Activated CD8-positive, alpha-beta T cell treated with anti-CD3 and anti-CD28 coated beads, Interleukin-2, amount 10 ng/mL, durations not matched to agents 7 days and 5 days (primary cell): ENCODE measurements around the gene CCR5. TPM values are rescaled to one million over a fixed set of nuclear protein-coding genes. Genes with fewer than 3 reads are reported as not detected.

Experiments
- ATAC-seq: fragments of 150-1000 bp; cut with Tn5 transposase; one replicate; pipeline ENCODE4 v1.10.0; 2021; ENCODE audit warnings: moderate library complexity
- CTCF ChIA-PET: fragments of 350-600 bp; sonication (Branson Sonifier 250); formaldehyde crosslinking; loops from one replicate; lab custom pipeline; 2021; ENCODE audit warnings: antibody characterized with exemption; lab: Charles Lee
- POLR2A ChIA-PET: fragments of 350-600 bp; sonication (Branson Sonifier 250); formaldehyde crosslinking; loops from one replicate; lab custom pipeline; 2021; ENCODE audit warnings: antibody characterized with exemption; lab: Charles Lee
- DNase-seq: peaks from one replicate; pipeline ENCODE4 v3.0.0-alpha.2; 2020
- H3K27ac Mint-ChIP-seq: one replicate; pipeline ENCODE4 v1.8.0; 2021; ENCODE audit warnings: mild to moderate bottlenecking, mixed read lengths
- H3K27me3 Mint-ChIP-seq: one replicate; pipeline ENCODE4 v1.8.0; 2021; ENCODE audit warnings: low read depth, mixed read lengths
- H3K36me3 Mint-ChIP-seq: one replicate; pipeline ENCODE4 v1.8.0; 2021; ENCODE audit warnings: low read depth, mixed read lengths
- H3K4me1 Mint-ChIP-seq: one replicate; pipeline ENCODE4 v1.8.0; 2021; ENCODE audit warnings: low read depth, mixed read lengths
- H3K4me3 Mint-ChIP-seq: one replicate; pipeline ENCODE4 v1.8.0; 2021; ENCODE audit warnings: mild to moderate bottlenecking, mixed read lengths
- H3K9me3 Mint-ChIP-seq: one replicate; pipeline ENCODE4 v1.8.0; 2022; ENCODE audit warnings: mixed read lengths; ENCODE audit not compliant: insufficient read depth
- total RNA-seq, 2 experiments: library from RNA; stranded (reverse); gene quantifications; one replicate each; pipeline ENCODE4 v1.2.3, GENCODE V29; 2021

Gene CCR5
- total RNA-seq, 2 experiments from 2014 or later: 38.4 to 38.8 TPM

DNA sequence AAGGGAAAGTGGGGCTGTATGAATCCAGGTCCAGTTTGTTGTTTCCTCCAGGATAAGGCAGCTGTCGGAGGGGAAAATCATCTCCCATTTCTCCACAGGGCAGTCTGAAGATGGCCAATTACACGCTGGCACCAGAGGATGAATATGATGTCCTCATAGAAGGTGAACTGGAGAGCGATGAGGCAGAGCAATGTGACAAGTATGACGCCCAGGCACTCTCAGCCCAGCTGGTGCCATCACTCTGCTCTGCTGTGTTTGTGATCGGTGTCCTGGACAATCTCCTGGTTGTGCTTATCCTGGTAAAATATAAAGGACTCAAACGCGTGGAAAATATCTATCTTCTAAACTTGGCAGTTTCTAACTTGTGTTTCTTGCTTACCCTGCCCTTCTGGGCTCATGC is 37.2 kb downstream of the CCR5 start:
- no peak for ATAC-seq
- Mint-ChIP-seq H3K4me1 (peaks cover 47% of the 10 kb centered on the region), H3K27me3 (peaks cover 7% of the 10 kb centered on the region), H3K36me3 (peaks cover 27% of the 10 kb centered on the region), H3K4me3 (peak overlapping the region; percentile 87), H3K9me3 (no peaks in the 10 kb centered on the region), H3K27ac (peak overlapping the region; percentile 81)
- CTCF ChIA-PET: interaction anchor here (0.7 to 2.8 kb wide), 16 partner anchors 8 to 311 kb away, joined by 3 to 17 read pairs (median 4); no protein-coding TSS in a partner anchor
- POLR2A ChIA-PET: interaction anchor here (0.8 to 1.9 kb wide), 5 partner anchors 16 to 203 kb away, joined by 3 to 8 read pairs (median 4); no protein-coding TSS in a partner anchor
- no peak for DNase-seq

DNA sequence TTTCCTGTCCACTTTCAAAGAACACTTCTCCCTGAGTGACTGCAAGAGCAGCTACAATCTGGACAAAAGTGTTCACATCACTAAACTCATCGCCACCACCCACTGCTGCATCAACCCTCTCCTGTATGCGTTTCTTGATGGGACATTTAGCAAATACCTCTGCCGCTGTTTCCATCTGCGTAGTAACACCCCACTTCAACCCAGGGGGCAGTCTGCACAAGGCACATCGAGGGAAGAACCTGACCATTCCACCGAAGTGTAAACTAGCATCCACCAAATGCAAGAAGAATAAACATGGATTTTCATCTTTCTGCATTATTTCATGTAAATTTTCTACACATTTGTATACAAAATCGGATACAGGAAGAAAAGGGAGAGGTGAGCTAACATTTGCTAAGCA is 38.1 kb downstream of the CCR5 start:
- DNase-seq (no peak), ATAC-seq (no peak)
- no peaks in the 10 kb centered on the region for H3K9me3 Mint-ChIP-seq
- peak overlapping the region; percentile 87 for H3K4me3 Mint-ChIP-seq
- ChIA-PET CTCF (interaction anchor here (0.7 to 2.8 kb wide), 11 partner anchors 9 to 150 kb away, joined by 3 to 17 read pairs (median 4); partner anchors contain the start of gene CCR5), POLR2A (interaction anchor here (1.6 kb wide), 1 partner anchor 25 kb away, joined by 6 read pairs; no protein-coding TSS in a partner anchor)
- H3K36me3 Mint-ChIP-seq: peaks cover 27% of the 10 kb centered on the region
- H3K27me3 Mint-ChIP-seq: peaks cover 2% of the 10 kb centered on the region
- peak overlapping the region; percentile 14 for H3K27ac Mint-ChIP-seq
- peaks cover 48% of the 10 kb centered on the region for H3K4me1 Mint-ChIP-seq

DNA sequence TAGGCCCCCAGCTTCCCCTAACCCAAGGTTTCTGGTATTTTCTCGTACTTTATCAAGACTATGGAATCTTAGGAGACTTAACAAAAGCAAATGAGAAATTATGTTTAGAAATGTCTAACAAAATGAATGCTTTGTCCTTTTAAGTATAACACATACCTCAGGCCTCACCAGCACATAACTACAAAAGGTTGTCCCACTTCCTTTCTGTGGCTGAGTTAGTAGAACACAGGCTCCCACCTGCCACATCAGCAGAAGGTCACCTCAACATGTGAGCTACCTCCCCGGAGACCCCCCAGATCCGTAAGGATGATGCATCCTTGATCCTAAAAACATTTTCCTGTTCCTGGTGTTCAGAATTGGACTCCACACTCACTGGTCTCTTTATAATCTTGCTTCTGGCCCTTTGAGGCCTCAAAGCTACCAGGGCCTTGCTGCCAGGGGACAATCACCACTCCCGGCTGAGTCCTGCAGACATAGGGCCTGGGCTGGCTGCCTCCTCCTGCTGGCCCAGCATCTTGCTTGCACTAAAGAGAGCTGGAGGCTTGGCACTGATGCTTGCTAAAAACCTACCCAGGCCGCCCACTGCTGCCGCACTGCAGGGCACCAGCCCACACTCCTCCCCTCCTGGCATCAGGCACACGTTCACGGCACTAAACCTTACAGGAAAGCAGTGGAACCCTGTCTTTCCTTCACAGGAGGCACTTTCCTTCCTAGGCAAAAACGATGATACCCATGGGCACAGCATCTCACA is 39.2 kb downstream of the CCR5 start:
- ChIA-PET POLR2A (interaction anchor here (1.6 kb wide), 1 partner anchor 26 kb away, joined by 6 read pairs; no protein-coding TSS in a partner anchor), CTCF (interaction anchor here (1.0 to 2.8 kb wide), 6 partner anchors 26 to 134 kb away, joined by 3 to 17 read pairs (median 4); partner anchors contain the start of gene CCR5)
- Mint-ChIP-seq H3K27ac (peak overlapping the region; percentile 69), H3K36me3 (peaks cover 27% of the 10 kb centered on the region), H3K4me1 (peaks cover 48% of the 10 kb centered on the region), H3K27me3 (no peaks in the 10 kb centered on the region), H3K9me3 (no peaks in the 10 kb centered on the region), H3K4me3 (peak overlapping the region; percentile 57)
- DNase-seq (peak; percentile 42), ATAC-seq (no peak)

DNA sequence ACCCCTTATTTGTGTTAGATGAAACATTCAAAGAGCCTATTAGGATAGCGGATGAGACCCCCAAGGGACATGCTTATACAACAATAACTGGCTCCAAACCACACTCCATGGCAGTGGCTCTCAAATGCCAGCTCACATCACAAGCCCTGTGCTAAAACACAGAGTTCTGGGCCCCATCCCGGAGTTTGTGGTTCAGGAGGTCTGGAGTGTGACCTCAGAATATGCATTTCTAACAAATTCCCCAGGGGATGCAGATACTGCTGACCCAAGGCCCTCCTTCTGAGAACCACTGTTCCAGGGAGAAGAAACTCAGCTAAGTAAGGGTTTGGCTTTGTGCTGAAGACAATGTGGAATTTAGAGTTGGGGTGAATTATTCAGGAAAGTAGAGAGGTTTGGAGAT is 39.9 kb downstream of the CCR5 start:
- H3K4me3 Mint-ChIP-seq: no peak overlapping the region
- no peak for DNase-seq
- peaks cover 49% of the 10 kb centered on the region for H3K4me1 Mint-ChIP-seq
- H3K27me3 Mint-ChIP-seq: no peaks in the 10 kb centered on the region
- ChIA-PET POLR2A (interaction anchor here (1.6 kb wide), 1 partner anchor 27 kb away, joined by 6 read pairs; no protein-coding TSS in a partner anchor), CTCF (interaction anchor here (0.5 to 1.4 kb wide), 3 partner anchors 20 to 78 kb away, joined by 3 to 5 read pairs (median 4); no protein-coding TSS in a partner anchor)
- H3K9me3 Mint-ChIP-seq: no peaks in the 10 kb centered on the region
- H3K27ac Mint-ChIP-seq: no peak overlapping the region
- no peak for ATAC-seq
- peaks cover 27% of the 10 kb centered on the region for H3K36me3 Mint-ChIP-seq

DNA sequence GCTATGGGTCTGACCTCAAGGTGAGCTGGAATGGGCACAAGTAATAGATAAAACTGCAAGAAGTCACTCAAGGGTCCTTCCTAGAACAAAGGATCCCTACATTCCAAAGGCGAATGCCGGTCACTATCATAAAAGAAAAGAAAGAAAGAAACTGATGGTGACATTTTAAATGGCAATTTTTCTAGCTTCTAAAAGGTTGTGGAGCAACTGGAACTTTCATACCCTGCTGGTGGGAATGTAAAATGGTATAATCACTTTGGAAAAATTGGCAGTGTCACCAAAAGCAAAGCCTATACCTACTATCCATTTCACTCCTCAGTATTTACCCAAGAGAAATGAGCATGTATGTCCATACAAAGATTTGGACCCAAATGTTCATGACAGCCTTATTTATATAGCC is 40.5 kb downstream of the CCR5 start:
- ATAC-seq: no peak
- POLR2A ChIA-PET: no interaction called here
- no peak for DNase-seq
- CTCF ChIA-PET: interaction anchor here (0.5 to 1.4 kb wide), 2 partner anchors 19 to 27 kb away, joined by 3 to 5 read pairs; no protein-coding TSS in a partner anchor
- no peaks in the 10 kb centered on the region for H3K9me3 Mint-ChIP-seq
- no peak overlapping the region for H3K4me3 Mint-ChIP-seq
- H3K27me3 Mint-ChIP-seq: no peaks in the 10 kb centered on the region
- no peak overlapping the region for H3K27ac Mint-ChIP-seq
- peaks cover 53% of the 10 kb centered on the region for H3K4me1 Mint-ChIP-seq
- peaks cover 27% of the 10 kb centered on the region for H3K36me3 Mint-ChIP-seq

DNA sequence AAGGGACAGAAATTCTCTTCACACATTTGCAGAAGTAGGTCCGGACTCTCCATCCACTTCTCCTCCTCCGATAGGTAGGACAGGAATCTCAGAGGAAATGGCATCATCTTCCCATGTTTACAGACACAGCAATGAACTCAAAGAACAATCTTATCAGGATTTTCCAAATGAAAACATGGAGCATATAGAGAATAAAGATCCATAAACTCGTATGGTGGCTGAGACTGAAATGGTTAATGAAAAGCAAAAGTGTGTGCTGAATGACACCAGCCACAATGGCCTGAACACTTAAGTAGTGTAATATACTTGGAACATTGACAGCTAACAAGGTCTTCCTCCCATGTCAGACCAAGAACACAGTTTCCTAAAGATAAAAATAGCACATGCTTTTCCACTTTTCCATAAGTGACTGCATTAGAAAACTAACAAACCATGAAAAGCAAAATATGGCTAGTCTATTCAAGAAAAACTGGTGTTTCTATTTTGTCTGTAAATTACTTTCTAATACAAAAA is 42.1 kb downstream of the CCR5 start:
- H3K4me1 Mint-ChIP-seq: peaks cover 50% of the 10 kb centered on the region
- ChIA-PET POLR2A (no interaction called here), CTCF (no interaction called here)
- H3K9me3 Mint-ChIP-seq: no peaks in the 10 kb centered on the region
- H3K27me3 Mint-ChIP-seq: no peaks in the 10 kb centered on the region
- H3K27ac Mint-ChIP-seq: no peak overlapping the region
- no peak for DNase-seq
- H3K36me3 Mint-ChIP-seq: peaks cover 25% of the 10 kb centered on the region
- no peak for ATAC-seq
- no peak overlapping the region for H3K4me3 Mint-ChIP-seq

DNA sequence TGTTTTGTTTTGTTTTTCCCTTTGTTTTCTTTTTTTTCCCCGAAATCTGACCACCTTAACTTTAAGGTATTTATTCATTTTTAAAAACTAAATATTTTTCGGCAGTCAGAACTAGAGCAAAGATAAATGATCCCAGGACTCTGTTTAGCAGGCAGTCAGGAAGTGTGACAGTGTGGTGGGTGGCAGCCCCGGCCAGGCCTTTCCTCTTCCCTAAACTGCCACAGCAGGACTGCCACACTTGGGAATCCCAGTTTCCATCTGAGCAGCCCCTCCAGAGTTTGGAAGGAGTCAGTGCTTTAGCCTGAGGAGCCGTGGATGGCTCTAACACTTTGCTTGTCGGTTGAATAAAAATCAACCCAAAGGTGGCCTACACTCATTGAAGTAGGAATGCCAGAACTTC is 43.2 kb downstream of the CCR5 start:
- no peaks in the 10 kb centered on the region for H3K27me3 Mint-ChIP-seq
- ChIA-PET CTCF (no interaction called here), POLR2A (no interaction called here)
- H3K4me1 Mint-ChIP-seq: peaks cover 39% of the 10 kb centered on the region
- DNase-seq: no peak
- peaks cover 13% of the 10 kb centered on the region for H3K36me3 Mint-ChIP-seq
- no peak overlapping the region for H3K27ac Mint-ChIP-seq
- ATAC-seq: no peak
- H3K4me3 Mint-ChIP-seq: no peak overlapping the region
- H3K9me3 Mint-ChIP-seq: no peaks in the 10 kb centered on the region

DNA sequence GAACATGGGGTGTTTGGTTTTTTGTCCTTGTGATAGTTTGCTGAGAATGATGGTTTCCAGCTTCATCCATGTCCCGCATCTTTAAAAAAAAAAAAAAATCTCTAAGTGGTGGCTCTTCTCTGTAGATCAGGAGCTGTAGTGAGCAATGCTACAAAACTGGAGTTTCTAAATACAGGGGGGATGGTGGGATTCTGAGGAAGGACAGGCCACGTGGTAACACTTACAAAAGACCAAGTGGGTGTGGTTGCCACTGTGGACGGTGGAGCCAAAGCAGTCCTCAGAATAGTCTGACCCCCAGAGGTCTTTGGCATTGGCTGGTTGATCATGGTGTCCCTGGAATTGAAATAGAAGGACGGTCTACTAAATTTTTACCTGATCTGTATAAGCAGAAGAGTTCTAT is 44.0 kb downstream of the CCR5 start:
- Mint-ChIP-seq H3K4me3 (no peak overlapping the region), H3K36me3 (peaks cover 7% of the 10 kb centered on the region), H3K27ac (no peak overlapping the region), H3K4me1 (peaks cover 32% of the 10 kb centered on the region), H3K27me3 (no peaks in the 10 kb centered on the region), H3K9me3 (no peaks in the 10 kb centered on the region)
- DNase-seq (no peak), ATAC-seq (no peak)
- ChIA-PET CTCF (no interaction called here), POLR2A (no interaction called here)

DNA sequence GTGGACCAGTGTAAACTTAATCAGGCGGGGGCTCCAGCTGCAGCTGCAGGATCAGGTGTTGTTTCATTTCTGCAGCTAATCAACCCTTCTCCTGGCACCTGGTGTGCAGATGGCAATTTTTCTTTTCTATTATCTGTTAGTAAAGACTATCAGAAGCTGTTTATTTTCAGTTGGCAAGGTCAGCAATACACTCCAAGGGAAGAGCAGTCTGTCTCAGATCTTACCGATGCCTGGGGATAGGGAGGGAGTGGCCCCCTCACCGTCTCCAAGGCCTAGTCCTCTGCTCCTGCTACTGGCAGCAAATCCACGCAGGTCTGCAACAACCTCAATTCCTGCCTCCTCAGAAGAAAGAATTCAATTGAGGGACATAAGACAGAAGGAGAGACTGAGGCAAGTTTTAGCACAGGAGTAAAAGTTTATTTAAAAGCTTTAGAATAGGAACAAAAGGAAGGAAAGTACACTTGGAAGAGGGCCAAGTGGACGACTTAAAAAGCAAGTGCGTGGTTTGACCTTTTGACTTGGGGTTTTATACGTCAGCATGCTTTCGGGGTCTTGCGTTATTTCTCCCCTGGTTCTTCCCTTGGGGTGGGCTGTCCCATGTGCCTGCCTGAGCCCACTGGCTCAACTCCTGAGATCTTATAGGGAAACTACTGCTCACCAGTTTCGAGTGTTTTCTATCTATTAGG is 45.5 kb downstream of the CCR5 start:
- H3K27ac Mint-ChIP-seq: peak overlapping the region; percentile 36
- ChIA-PET CTCF (interaction anchor here (0.9 to 1.1 kb wide), 2 partner anchors 9 to 34 kb away, joined by 3 read pairs; partner anchors contain the start of genes CCR5AS and CCRL2), POLR2A (interaction anchor here (0.7 kb wide), 2 partner anchors 9 to 1154 kb away, joined by 3 read pairs; partner anchors contain the start of genes CCR5AS and CCRL2)
- H3K27me3 Mint-ChIP-seq: no peaks in the 10 kb centered on the region
- ATAC-seq: no peak
- no peaks in the 10 kb centered on the region for H3K36me3 Mint-ChIP-seq
- H3K4me3 Mint-ChIP-seq: no peak overlapping the region
- no peaks in the 10 kb centered on the region for H3K9me3 Mint-ChIP-seq
- DNase-seq: no peak
- peaks cover 25% of the 10 kb centered on the region for H3K4me1 Mint-ChIP-seq

DNA sequence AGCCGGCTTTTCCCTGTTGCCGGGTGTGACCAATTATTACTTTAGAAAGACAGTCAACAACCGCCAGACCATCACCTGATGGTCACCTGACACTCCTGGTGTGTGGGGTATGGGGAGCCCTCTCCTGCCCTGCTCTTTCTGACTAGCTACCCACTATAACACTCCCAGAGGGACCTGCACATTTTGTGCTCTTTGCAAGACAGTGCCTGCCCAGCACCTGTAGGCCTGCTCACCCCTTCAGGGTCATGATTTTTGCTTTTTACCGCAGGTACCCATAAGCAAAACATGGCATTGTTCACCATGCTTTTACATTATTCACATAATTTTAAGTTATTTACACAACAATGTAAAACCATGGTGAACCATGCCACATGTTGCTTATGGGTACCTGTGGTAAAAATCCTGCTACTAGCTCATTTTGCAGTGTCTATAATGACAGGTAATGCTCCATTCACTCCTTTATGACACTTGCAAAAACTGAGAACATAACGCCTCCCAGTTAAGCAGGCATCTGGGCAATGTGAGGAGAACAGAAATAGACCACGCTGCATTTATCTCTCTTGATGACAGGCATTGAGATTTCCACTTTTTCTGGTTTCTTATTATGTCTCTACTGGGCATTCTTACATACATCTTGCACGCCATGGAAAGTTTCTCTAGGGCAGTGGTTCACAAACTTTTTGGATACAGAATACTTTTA is 46.2 kb downstream of the CCR5 start:
- H3K27me3 Mint-ChIP-seq: no peaks in the 10 kb centered on the region
- ChIA-PET POLR2A (interaction anchor here (0.7 kb wide), 2 partner anchors 10 to 1154 kb away, joined by 3 read pairs; partner anchors contain the start of genes CCR5AS and CCRL2), CTCF (interaction anchor here (1.1 to 1.2 kb wide), 2 partner anchors 9 to 10 kb away, joined by 3 read pairs; partner anchors contain the start of genes CCR5AS and CCRL2)
- ATAC-seq (no peak), DNase-seq (no peak)
- H3K9me3 Mint-ChIP-seq: no peaks in the 10 kb centered on the region
- no peak overlapping the region for H3K4me3 Mint-ChIP-seq
- no peaks in the 10 kb centered on the region for H3K36me3 Mint-ChIP-seq
- H3K4me1 Mint-ChIP-seq: peaks cover 25% of the 10 kb centered on the region
- H3K27ac Mint-ChIP-seq: no peak overlapping the region
